H1 (cell line): ENCODE measurements around the gene BORCS6. TPM values are rescaled to one million over a fixed set of nuclear protein-coding genes. Genes with fewer than 3 reads are reported as not detected.

Experiments
- ASH2L ChIP-seq: fragments of 200-600, 300-600 bp; sonication (generic); IDR thresholded peaks from one replicate; pipeline ENCODE4 v1.7.1; 2017; ENCODE audit warnings: low read length
- CREB1 ChIP-seq: IDR thresholded peaks from 2 replicates; pipeline ENCODE4 v1.6.1; 2012; ENCODE audit warnings: inconsistent platforms
- FOSL1 ChIP-seq: IDR thresholded peaks from 2 replicates; pipeline ENCODE4 v1.6.1; 2011; ENCODE audit warnings: mild to moderate bottlenecking, low read depth, low read length, moderate library complexity; ENCODE audit not compliant: insufficient read depth
- POLR2AphosphoS5 ChIP-seq: IDR thresholded peaks from 2 replicates; pipeline ENCODE4 v1.6.1; 2011; ENCODE audit warnings: low read depth, low read length
- RBBP5 ChIP-seq: IDR thresholded peaks from 2 replicates; pipeline ENCODE4 v1.7.1; 2012; ENCODE audit warnings: low read depth, mild to moderate bottlenecking, inconsistent platforms, low read length, moderate library complexity, borderline replicate concordance
- SRF ChIP-seq: IDR thresholded peaks from 2 replicates; pipeline ENCODE4 v1.6.1; 2011; ENCODE audit warnings: mild to moderate bottlenecking, low read depth, low read length, moderate library complexity
- ZNF274 ChIP-seq: IDR thresholded peaks from 2 replicates; pipeline ENCODE4 v1.7.0; 2012; ENCODE audit warnings: low read length, borderline replicate concordance; ENCODE audit errors: extremely low read depth
- polyA plus RNA-seq, 7 experiments: library from polyadenylated mRNA; depleted of rRNA in 3 of 7; stranded (reverse) in 5 of 7; unstranded in 2 of 7; fragments of >200 nt in 5 of 7; fragments of 200-250 nt in 2 of 7; gene quantifications; 1 replicate in 5 of 7; 2 replicates in 1 of 7; 4 replicates in 1 of 7; pipeline versions ENCODE4 v1.2.1 to v1.2.3, GENCODE V29; 2011 to 2013; ENCODE audit warnings: missing spikeins in 2 of 7, mixed read lengths in 2 of 7
- total RNA-seq: library from RNA; stranded (reverse); fragmentation: NEBNext Ultra II Directional; extraction: Animal tissue kit (Norgen Biotek cat#: 25700); gene quantifications from 2 replicates; pipeline ENCODE4 v1.2.1, GENCODE V29; 2021
- TF ChIP-seq, protein P1 (sequence below): fragments of 300-600 bp; sonication (generic); IDR thresholded peaks from 2 replicates; pipeline ENCODE4 v1.7.1; 2012; ENCODE audit warnings: low read length, moderate library complexity, mild to moderate bottlenecking, inconsistent platforms; ENCODE audit not compliant: insufficient replicate concordance
- TF ChIP-seq, protein P2 (sequence below): IDR thresholded peaks from 2 replicates; pipeline ENCODE4 v1.6.1; 2012; ENCODE audit warnings: low read length, inconsistent platforms

BORCS6 gene
- total and polyA plus RNA-seq, 2 of the 8 experiments (the other 6 are each of a cell fraction or from before 2014, with no cell fraction given): 3.3 to 3.6 TPM

DNA sequence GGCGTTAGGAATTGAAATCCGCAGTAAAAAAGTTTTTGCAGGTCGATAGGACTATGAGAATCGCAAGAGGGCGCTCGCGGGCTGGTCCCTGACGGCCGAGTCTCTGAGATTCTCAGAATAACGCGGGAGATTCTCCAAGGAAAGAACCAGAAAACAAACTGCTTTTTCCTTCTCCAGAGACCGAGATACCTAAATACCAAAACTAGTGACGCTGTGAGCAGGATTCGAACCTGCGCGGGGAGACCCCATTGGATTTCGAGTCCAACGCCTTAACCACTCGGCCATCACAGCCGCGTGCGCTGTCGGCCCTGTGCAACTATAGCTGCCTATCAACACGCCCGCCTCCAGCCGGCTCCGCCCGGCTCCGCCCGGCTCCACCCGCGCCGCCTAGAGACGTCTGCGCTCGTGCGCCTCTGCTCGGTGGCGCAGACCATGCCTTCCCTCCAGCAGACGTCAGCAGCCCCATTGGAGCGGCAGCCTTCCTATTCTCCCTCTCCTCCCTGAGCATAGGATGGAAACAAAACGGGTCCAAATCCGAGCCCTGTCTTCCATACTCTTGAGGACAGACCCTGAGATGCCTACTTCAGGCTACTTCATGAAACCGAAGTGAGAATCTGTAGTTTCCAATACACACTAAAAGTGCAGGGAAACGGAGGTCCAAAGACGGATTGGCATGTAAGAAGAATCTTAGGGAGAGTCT is 51.2 kb downstream of the BORCS6 start (continued):
- TF ChIP-seq RBBP5 (peak; percentile 99; the same call in 1 of the 2 replicates), FOSL1 (no peak), POLR2AphosphoS5 (peak; percentile 73), SRF (peak; percentile 24; the same call in 1 of the 2 replicates), CREB1 (peak; percentile 90), ZNF274 (no peak), ASH2L (peak; percentile 100)
- TF ChIP-seq, protein P1, sequence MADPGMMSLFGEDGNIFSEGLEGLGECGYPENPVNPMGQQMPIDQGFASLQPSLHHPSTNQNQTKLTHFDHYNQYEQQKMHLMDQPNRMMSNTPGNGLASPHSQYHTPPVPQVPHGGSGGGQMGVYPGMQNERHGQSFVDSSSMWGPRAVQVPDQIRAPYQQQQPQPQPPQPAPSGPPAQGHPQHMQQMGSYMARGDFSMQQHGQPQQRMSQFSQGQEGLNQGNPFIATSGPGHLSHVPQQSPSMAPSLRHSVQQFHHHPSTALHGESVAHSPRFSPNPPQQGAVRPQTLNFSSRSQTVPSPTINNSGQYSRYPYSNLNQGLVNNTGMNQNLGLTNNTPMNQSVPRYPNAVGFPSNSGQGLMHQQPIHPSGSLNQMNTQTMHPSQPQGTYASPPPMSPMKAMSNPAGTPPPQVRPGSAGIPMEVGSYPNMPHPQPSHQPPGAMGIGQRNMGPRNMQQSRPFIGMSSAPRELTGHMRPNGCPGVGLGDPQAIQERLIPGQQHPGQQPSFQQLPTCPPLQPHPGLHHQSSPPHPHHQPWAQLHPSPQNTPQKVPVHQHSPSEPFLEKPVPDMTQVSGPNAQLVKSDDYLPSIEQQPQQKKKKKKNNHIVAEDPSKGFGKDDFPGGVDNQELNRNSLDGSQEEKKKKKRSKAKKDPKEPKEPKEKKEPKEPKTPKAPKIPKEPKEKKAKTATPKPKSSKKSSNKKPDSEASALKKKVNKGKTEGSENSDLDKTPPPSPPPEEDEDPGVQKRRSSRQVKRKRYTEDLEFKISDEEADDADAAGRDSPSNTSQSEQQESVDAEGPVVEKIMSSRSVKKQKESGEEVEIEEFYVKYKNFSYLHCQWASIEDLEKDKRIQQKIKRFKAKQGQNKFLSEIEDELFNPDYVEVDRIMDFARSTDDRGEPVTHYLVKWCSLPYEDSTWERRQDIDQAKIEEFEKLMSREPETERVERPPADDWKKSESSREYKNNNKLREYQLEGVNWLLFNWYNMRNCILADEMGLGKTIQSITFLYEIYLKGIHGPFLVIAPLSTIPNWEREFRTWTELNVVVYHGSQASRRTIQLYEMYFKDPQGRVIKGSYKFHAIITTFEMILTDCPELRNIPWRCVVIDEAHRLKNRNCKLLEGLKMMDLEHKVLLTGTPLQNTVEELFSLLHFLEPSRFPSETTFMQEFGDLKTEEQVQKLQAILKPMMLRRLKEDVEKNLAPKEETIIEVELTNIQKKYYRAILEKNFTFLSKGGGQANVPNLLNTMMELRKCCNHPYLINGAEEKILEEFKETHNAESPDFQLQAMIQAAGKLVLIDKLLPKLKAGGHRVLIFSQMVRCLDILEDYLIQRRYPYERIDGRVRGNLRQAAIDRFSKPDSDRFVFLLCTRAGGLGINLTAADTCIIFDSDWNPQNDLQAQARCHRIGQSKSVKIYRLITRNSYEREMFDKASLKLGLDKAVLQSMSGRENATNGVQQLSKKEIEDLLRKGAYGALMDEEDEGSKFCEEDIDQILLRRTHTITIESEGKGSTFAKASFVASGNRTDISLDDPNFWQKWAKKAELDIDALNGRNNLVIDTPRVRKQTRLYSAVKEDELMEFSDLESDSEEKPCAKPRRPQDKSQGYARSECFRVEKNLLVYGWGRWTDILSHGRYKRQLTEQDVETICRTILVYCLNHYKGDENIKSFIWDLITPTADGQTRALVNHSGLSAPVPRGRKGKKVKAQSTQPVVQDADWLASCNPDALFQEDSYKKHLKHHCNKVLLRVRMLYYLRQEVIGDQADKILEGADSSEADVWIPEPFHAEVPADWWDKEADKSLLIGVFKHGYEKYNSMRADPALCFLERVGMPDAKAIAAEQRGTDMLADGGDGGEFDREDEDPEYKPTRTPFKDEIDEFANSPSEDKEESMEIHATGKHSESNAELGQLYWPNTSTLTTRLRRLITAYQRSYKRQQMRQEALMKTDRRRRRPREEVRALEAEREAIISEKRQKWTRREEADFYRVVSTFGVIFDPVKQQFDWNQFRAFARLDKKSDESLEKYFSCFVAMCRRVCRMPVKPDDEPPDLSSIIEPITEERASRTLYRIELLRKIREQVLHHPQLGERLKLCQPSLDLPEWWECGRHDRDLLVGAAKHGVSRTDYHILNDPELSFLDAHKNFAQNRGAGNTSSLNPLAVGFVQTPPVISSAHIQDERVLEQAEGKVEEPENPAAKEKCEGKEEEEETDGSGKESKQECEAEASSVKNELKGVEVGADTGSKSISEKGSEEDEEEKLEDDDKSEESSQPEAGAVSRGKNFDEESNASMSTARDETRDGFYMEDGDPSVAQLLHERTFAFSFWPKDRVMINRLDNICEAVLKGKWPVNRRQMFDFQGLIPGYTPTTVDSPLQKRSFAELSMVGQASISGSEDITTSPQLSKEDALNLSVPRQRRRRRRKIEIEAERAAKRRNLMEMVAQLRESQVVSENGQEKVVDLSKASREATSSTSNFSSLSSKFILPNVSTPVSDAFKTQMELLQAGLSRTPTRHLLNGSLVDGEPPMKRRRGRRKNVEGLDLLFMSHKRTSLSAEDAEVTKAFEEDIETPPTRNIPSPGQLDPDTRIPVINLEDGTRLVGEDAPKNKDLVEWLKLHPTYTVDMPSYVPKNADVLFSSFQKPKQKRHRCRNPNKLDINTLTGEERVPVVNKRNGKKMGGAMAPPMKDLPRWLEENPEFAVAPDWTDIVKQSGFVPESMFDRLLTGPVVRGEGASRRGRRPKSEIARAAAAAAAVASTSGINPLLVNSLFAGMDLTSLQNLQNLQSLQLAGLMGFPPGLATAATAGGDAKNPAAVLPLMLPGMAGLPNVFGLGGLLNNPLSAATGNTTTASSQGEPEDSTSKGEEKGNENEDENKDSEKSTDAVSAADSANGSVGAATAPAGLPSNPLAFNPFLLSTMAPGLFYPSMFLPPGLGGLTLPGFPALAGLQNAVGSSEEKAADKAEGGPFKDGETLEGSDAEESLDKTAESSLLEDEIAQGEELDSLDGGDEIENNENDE: no peak
- TF ChIP-seq, protein P2, sequence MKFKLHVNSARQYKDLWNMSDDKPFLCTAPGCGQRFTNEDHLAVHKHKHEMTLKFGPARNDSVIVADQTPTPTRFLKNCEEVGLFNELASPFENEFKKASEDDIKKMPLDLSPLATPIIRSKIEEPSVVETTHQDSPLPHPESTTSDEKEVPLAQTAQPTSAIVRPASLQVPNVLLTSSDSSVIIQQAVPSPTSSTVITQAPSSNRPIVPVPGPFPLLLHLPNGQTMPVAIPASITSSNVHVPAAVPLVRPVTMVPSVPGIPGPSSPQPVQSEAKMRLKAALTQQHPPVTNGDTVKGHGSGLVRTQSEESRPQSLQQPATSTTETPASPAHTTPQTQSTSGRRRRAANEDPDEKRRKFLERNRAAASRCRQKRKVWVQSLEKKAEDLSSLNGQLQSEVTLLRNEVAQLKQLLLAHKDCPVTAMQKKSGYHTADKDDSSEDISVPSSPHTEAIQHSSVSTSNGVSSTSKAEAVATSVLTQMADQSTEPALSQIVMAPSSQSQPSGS: peak; percentile 91
